GM23338 (cell line): ENCODE measurements around the gene IGSF8. TPM values are rescaled to one million over a fixed set of nuclear protein-coding genes. Genes with fewer than 3 reads are reported as not detected.
A peak's percentile ranks its signal among the peaks of the same experiment; 100 is the strongest.

Experiments used
- ATAC-seq: fragments of 200-7000 bp; cut with Tn5 transposase; 3 replicates; pipeline ENCODE4 v1.9.1; 2020
- DNase-seq: peaks from one replicate; pipeline ENCODE4 v3.0.0-alpha.2; 2015; ENCODE audit warnings: low spot score
- H2AFZ ChIP-seq: fragments of 200-600 bp; sonication (generic); 2 replicates; pipeline ENCODE4 v1.8.0; 2016; ENCODE audit warnings: antibody characterized with exemption, mild to moderate bottlenecking, moderate library complexity
- H3F3A ChIP-seq: fragments of 200-600 bp; sonication (generic); replicated peaks from 2 replicates; pipeline ENCODE4 v1.8.0; 2017; ENCODE audit warnings: antibody characterized with exemption, mixed run types, low read depth
- H3K27ac ChIP-seq: fragments of 200-600 bp; sonication (generic); 2 replicates; pipeline ENCODE4 v1.6.1; 2016; ENCODE audit warnings: low read depth
- H3K27me3 ChIP-seq: fragments of 200-600 bp; sonication (generic); 2 replicates; pipeline ENCODE4 v1.8.0; 2016; ENCODE audit warnings: mild to moderate bottlenecking, mixed run types, moderate library complexity; ENCODE audit not compliant: insufficient read depth
- H3K36me3 ChIP-seq: fragments of 200-600 bp; sonication (generic); 2 replicates; pipeline ENCODE4 v1.8.0; 2016; ENCODE audit warnings: mild to moderate bottlenecking; ENCODE audit not compliant: insufficient read depth
- H3K4me1 ChIP-seq: fragments of 200-600 bp; sonication (generic); 2 replicates; pipeline ENCODE4 v1.8.0; 2016; ENCODE audit warnings: mild to moderate bottlenecking, moderate library complexity; ENCODE audit not compliant: insufficient read depth
- H3K4me2 ChIP-seq: fragments of 200-600 bp; sonication (generic); 2 replicates; pipeline ENCODE4 v1.7.1; 2017; ENCODE audit warnings: mixed run types
- H3K4me3 ChIP-seq: fragments of 200-600 bp; sonication (generic); 2 replicates; pipeline ENCODE4 v1.6.1; 2016; ENCODE audit warnings: mixed run types
- H3K79me2 ChIP-seq: fragments of 200-600 bp; sonication (generic); replicated peaks from 2 replicates; pipeline ENCODE4 v1.8.0; 2017; ENCODE audit warnings: mild to moderate bottlenecking; ENCODE audit not compliant: insufficient read depth
- H3K9me2 ChIP-seq: fragments of 200-600 bp; sonication (generic); 2 replicates; pipeline ENCODE4 v1.8.0; 2017; ENCODE audit not compliant: insufficient read depth
- H4K20me1 ChIP-seq: fragments of 200-600 bp; sonication (generic); replicated peaks from 2 replicates; pipeline ENCODE4 v1.8.0; 2017; ENCODE audit warnings: mild to moderate bottlenecking; ENCODE audit not compliant: insufficient read depth
- H3K27ac Mint-ChIP-seq: 2 replicates; pipeline ENCODE4 v1.8.0; 2020; ENCODE audit warnings: inconsistent platforms, mild to moderate bottlenecking, moderate library complexity, mixed read lengths
- H3K27me3 Mint-ChIP-seq: 3 replicates; pipeline ENCODE4 v1.8.0; 2022; ENCODE audit warnings: low read depth, mild to moderate bottlenecking, moderate library complexity, mixed read lengths, inconsistent platforms; ENCODE audit not compliant: insufficient read depth, poor library complexity
- H3K36me3 Mint-ChIP-seq: 3 replicates; pipeline ENCODE4 v1.8.0; 2021; ENCODE audit warnings: low read depth, mild to moderate bottlenecking, inconsistent platforms, moderate library complexity, mixed read lengths
- H3K4me1 Mint-ChIP-seq: 3 replicates; pipeline ENCODE4 v1.8.0; 2020; ENCODE audit warnings: mild to moderate bottlenecking, inconsistent platforms, mixed read lengths
- H3K4me3 Mint-ChIP-seq: 3 replicates; pipeline ENCODE4 v1.8.0; 2021; ENCODE audit warnings: moderate library complexity, mild to moderate bottlenecking, inconsistent platforms, mixed read lengths
- H3K9me3 Mint-ChIP-seq: 3 replicates; pipeline ENCODE4 v1.8.0; 2020; ENCODE audit warnings: moderate library complexity, mild to moderate bottlenecking, inconsistent platforms, mixed read lengths
- ETS1 ChIP-seq: IDR thresholded peaks from 2 replicates; pipeline ENCODE4 v1.6.1; 2016; ENCODE audit warnings: antibody characterized with exemption
- EZH2 ChIP-seq: fragments of 200-600 bp; sonication (generic); IDR thresholded peaks from one replicate; pipeline ENCODE4 v1.8.0; 2017; ENCODE audit warnings: antibody characterized with exemption, mild to moderate bottlenecking, low read depth; ENCODE audit not compliant: unreplicated experiment
- JUNB ChIP-seq: IDR thresholded peaks from one replicate; pipeline ENCODE4 v1.6.1; 2016; ENCODE audit warnings: antibody characterized with exemption; ENCODE audit not compliant: unreplicated experiment
- NANOG ChIP-seq: IDR thresholded peaks from 2 replicates; pipeline ENCODE4 v1.6.1; 2016; ENCODE audit warnings: antibody characterized with exemption, borderline replicate concordance
- POLR2AphosphoS5 ChIP-seq: IDR thresholded peaks from 2 replicates; pipeline ENCODE4 v1.6.1; 2016; ENCODE audit warnings: antibody characterized with exemption, low read depth
- polyA plus RNA-seq: library from polyadenylated mRNA; unstranded; fragments of >200 nt; fragmentation: Nextera tagmentation; extraction: Ambion mirVana; gene quantifications from 2 replicates; pipeline ENCODE4 v1.2.1, GENCODE V29; 2016
- total RNA-seq: library from RNA; depleted of rRNA; stranded (reverse); fragments of >200 nt; shearing (Covaris generic); gene quantifications from 2 replicates; pipeline ENCODE4 v1.2.3, GENCODE V29; 2014
- TF ChIP-seq, protein P1 (sequence below), 2 experiments: fragments of 200-600 bp in 1 of 2; sonication (generic) in 1 of 2; conservative IDR thresholded peaks; 2 replicates each; pipeline versions ENCODE4 v1.5.1 to v1.6.1; 2016 to 2017; ENCODE audit warnings: antibody characterized with exemption in 2 of 2, low read depth in 2 of 2, mild to moderate bottlenecking in 2 of 2, moderate library complexity in 1 of 2
- TF ChIP-seq, protein P2 (sequence below): fragments of 250-450 bp; sonication (Bioruptor Pico); IDR thresholded peaks from 2 replicates; pipeline ENCODE4 v1.5.0; 2020; ENCODE audit warnings: mild to moderate bottlenecking, moderate library complexity

IGSF8 gene
- total and polyA plus RNA-seq, 2 experiments from 2014 or later = 38.4 to 120 TPM

GRCh38 chr1:160116283-160117147 lies 18.1 kb upstream of the IGSF8 start:
- peak overlapping the region; percentile 79 for H3K4me3 Mint-ChIP-seq
- Histone ChIP-seq H3F3A (no peaks in the 10 kb centered on the region), H2AFZ (peak overlapping the region; percentile 90; the same call in 1 of the 2 replicates), H3K4me2 (peak overlapping the region; percentile 82), H3K27ac (no peak overlapping the region), H3K27me3 (no peaks in the 10 kb centered on the region), H4K20me1 (no peaks in the 10 kb centered on the region), H3K36me3 (no peaks in the 10 kb centered on the region), H3K4me1 (peaks cover 48% of the 10 kb centered on the region), H3K4me3 (peak overlapping the region; percentile 53; the same call in 1 of the 2 replicates), H3K9me2 (no peaks in the 10 kb centered on the region), H3K79me2 (peaks cover 4% of the 10 kb centered on the region; the same call in 1 of the 2 replicates)
- H3K4me1 Mint-ChIP-seq = peaks cover 68% of the 10 kb centered on the region
- TF ChIP-seq EZH2 = no peak
- TF ChIP-seq, protein P1, sequence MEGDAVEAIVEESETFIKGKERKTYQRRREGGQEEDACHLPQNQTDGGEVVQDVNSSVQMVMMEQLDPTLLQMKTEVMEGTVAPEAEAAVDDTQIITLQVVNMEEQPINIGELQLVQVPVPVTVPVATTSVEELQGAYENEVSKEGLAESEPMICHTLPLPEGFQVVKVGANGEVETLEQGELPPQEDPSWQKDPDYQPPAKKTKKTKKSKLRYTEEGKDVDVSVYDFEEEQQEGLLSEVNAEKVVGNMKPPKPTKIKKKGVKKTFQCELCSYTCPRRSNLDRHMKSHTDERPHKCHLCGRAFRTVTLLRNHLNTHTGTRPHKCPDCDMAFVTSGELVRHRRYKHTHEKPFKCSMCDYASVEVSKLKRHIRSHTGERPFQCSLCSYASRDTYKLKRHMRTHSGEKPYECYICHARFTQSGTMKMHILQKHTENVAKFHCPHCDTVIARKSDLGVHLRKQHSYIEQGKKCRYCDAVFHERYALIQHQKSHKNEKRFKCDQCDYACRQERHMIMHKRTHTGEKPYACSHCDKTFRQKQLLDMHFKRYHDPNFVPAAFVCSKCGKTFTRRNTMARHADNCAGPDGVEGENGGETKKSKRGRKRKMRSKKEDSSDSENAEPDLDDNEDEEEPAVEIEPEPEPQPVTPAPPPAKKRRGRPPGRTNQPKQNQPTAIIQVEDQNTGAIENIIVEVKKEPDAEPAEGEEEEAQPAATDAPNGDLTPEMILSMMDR (conservative IDR thresholded peaks at IDR 0.05; ENCODE audit: low read depth in 2 of 2) = 0 out of 4 replicates have a peak, but pooled peaks of 1 of the 2 experiments have one; percentile 17
- no peak for TF ChIP-seq NANOG
- H3K9me3 Mint-ChIP-seq = no peaks in the 10 kb centered on the region
- DNase-seq (no peak), ATAC-seq (no peak)
- no peak overlapping the region; the same call in 1 of the 2 replicates for H3K27ac Mint-ChIP-seq
- peaks cover 14% of the 10 kb centered on the region for H3K36me3 Mint-ChIP-seq
- peaks cover 15% of the 10 kb centered on the region for H3K27me3 Mint-ChIP-seq

DNA sequence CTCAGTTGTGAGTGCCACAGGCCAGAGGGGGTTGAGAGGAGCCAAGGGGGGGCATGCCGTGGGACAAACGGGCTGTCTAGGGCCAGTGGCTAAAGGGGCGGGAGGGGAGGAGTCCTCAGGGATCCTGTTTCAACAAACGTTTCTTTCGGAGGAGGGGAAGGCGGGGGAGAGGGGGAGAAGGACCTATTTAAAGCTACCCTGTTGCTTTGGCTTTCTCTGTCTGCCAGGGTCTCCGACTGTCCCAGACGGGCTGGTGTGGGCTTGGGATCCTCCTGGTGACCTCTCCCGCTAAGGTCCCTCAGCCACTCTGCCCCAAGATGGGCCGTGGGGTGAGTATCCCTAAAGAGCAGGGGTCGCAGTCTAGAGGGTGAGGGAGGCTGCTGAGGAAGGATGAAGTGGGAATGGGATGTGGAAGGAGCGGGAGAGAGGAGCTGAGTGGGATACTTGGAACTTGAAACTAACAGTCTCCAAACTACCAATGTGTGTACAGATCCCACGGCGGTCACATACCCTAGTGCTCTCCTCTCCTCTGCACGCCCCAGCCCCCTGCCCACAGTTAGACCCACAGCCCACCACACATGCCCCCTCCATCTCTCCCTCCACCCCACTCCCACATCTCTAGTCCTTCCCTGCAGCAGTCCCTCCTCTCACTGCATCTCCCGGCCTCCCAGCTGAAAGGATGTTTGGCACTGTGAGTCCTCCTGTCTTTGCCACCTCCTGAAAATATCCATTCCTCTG lies 17.3 kb upstream of the IGSF8 start, which contains the start of gene ATP1A2:
ATP1A2 (plus strand) TSS at position 215 of the 738 bp plus-strand sequence; CDS start at position 318, 103 bp downstream.
- Mint-ChIP-seq H3K4me1 (peaks cover 69% of the 10 kb centered on the region), H3K27ac (no peak within 1 kb of the TSS; the same call in 1 of the 2 replicates), H3K27me3 (peaks cover 17% of the 10 kb centered on the region), H3K9me3 (no peaks in the 10 kb centered on the region), H3K36me3 (peaks cover 7% of the 10 kb centered on the region; the same call in 2 of the 3 replicates), H3K4me3 (peak within 1 kb of the TSS; percentile 79)
- Histone ChIP-seq H3K36me3 (no peaks in the 10 kb centered on the region), H3K9me2 (no peaks in the 10 kb centered on the region), H3K27ac (no peak within 1 kb of the TSS), H3F3A (no peaks in the 10 kb centered on the region), H3K27me3 (no peaks in the 10 kb centered on the region), H3K79me2 (peaks cover 4% of the 10 kb centered on the region; the same call in 1 of the 2 replicates), H3K4me3 (peak within 1 kb of the TSS; percentile 53), H4K20me1 (no peaks in the 10 kb centered on the region), H3K4me1 (peaks cover 49% of the 10 kb centered on the region), H2AFZ (peak within 1 kb of the TSS; percentile 90), H3K4me2 (peak within 1 kb of the TSS; percentile 82)
- ATAC-seq (peak; percentile 77), DNase-seq (peak; percentile 74)
- no peak for TF ChIP-seq ETS1
- no peak for TF ChIP-seq JUNB
- TF ChIP-seq NANOG = no peak
- TF ChIP-seq, protein P2, sequence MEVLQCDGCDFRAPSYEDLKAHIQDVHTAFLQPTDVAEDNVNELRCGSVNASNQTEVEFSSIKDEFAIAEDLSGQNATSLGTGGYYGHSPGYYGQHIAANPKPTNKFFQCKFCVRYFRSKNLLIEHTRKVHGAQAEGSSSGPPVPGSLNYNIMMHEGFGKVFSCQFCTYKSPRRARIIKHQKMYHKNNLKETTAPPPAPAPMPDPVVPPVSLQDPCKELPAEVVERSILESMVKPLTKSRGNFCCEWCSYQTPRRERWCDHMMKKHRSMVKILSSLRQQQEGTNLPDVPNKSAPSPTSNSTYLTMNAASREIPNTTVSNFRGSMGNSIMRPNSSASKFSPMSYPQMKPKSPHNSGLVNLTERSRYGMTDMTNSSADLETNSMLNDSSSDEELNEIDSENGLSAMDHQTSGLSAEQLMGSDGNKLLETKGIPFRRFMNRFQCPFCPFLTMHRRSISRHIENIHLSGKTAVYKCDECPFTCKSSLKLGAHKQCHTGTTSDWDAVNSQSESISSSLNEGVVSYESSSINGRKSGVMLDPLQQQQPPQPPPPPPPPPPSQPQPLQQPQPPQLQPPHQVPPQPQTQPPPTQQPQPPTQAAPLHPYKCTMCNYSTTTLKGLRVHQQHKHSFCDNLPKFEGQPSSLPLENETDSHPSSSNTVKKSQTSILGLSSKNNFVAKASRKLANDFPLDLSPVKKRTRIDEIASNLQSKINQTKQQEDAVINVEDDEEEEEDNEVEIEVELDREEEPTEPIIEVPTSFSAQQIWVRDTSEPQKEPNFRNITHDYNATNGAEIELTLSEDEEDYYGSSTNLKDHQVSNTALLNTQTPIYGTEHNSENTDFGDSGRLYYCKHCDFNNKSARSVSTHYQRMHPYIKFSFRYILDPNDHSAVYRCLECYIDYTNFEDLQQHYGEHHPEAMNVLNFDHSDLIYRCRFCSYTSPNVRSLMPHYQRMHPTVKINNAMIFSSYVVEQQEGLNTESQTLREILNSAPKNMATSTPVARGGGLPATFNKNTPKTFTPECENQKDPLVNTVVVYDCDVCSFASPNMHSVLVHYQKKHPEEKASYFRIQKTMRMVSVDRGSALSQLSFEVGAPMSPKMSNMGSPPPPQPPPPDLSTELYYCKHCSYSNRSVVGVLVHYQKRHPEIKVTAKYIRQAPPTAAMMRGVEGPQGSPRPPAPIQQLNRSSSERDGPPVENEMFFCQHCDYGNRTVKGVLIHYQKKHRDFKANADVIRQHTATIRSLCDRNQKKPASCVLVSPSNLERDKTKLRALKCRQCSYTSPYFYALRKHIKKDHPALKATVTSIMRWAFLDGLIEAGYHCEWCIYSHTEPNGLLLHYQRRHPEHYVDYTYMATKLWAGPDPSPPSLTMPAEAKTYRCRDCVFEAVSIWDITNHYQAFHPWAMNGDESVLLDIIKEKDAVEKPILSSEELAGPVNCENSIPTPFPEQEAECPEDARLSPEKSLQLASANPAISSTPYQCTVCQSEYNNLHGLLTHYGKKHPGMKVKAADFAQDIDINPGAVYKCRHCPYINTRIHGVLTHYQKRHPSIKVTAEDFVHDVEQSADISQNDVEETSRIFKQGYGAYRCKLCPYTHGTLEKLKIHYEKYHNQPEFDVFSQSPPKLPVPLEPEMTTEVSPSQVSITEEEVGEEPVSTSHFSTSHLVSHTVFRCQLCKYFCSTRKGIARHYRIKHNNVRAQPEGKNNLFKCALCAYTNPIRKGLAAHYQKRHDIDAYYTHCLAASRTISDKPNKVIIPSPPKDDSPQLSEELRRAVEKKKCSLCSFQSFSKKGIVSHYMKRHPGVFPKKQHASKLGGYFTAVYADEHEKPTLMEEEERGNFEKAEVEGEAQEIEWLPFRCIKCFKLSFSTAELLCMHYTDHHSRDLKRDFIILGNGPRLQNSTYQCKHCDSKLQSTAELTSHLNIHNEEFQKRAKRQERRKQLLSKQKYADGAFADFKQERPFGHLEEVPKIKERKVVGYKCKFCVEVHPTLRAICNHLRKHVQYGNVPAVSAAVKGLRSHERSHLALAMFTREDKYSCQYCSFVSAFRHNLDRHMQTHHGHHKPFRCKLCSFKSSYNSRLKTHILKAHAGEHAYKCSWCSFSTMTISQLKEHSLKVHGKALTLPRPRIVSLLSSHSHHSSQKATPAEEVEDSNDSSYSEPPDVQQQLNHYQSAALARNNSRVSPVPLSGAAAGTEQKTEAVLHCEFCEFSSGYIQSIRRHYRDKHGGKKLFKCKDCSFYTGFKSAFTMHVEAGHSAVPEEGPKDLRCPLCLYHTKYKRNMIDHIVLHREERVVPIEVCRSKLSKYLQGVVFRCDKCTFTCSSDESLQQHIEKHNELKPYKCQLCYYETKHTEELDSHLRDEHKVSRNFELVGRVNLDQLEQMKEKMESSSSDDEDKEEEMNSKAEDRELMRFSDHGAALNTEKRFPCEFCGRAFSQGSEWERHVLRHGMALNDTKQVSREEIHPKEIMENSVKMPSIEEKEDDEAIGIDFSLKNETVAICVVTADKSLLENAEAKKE (CRISPR knock-in tag) = no peak
- TF ChIP-seq POLR2AphosphoS5 = peak; percentile 69
